H9 (cell line): ENCODE measurements around the gene IDUA. TPM values are rescaled to one million over a fixed set of nuclear protein-coding genes. Genes with fewer than 3 reads are reported as not detected.

Experiments
- DNase-seq: peaks from one replicate; pipeline ENCODE4 v3.0.0-alpha.2; 2017
- H2AFZ ChIP-seq: one replicate; pipeline ENCODE4 v1.6.1; 2013; ENCODE audit warnings: mild to moderate bottlenecking, low read length, control low read depth, moderate library complexity
- H2AK5ac ChIP-seq: 2 replicates; pipeline ENCODE4 v1.6.1; 2013; ENCODE audit warnings: low read length, control low read depth, mixed read lengths; ENCODE audit not compliant: insufficient read length
- H2BK120ac ChIP-seq: one replicate; pipeline ENCODE4 v1.6.1; 2013; ENCODE audit warnings: low read depth, mild to moderate bottlenecking, low read length, control low read depth, inconsistent platforms; ENCODE audit not compliant: poor library complexity, severe bottlenecking
- H2BK12ac ChIP-seq: 2 replicates; pipeline ENCODE4 v1.6.1; 2013; ENCODE audit warnings: low read length, control low read depth, mixed read lengths, low read depth; ENCODE audit not compliant: insufficient read length
- H2BK15ac ChIP-seq: 2 replicates; pipeline ENCODE4 v1.6.1; 2013; ENCODE audit warnings: low read depth, low read length, control low read depth
- H2BK20ac ChIP-seq: one replicate; pipeline ENCODE4 v1.6.1; 2013; ENCODE audit warnings: low read depth, mild to moderate bottlenecking, low read length, control low read depth, inconsistent platforms; ENCODE audit not compliant: poor library complexity, severe bottlenecking
- H2BK5ac ChIP-seq: 2 replicates; pipeline ENCODE4 v1.6.1; 2013; ENCODE audit warnings: low read length, control low read depth, mixed read lengths; ENCODE audit not compliant: insufficient read length
- H3K14ac ChIP-seq: 2 replicates; pipeline ENCODE4 v1.6.1; 2013; ENCODE audit warnings: low read length, control low read depth; ENCODE audit not compliant: insufficient read depth
- H3K18ac ChIP-seq: 2 replicates; pipeline ENCODE4 v1.6.1; 2013; ENCODE audit warnings: low read depth, mild to moderate bottlenecking, mixed read lengths, low read length, control low read depth; ENCODE audit not compliant: insufficient read length
- H3K23ac ChIP-seq: 2 replicates; pipeline ENCODE4 v1.6.1; 2013; ENCODE audit warnings: low read length, control low read depth, mixed read lengths, low read depth; ENCODE audit not compliant: insufficient read length
- H3K23me2 ChIP-seq: 2 replicates; pipeline ENCODE4 v1.6.1; 2013; ENCODE audit warnings: low read depth, mild to moderate bottlenecking, mixed read lengths, low read length, control low read depth; ENCODE audit not compliant: insufficient read length, poor library complexity, severe bottlenecking
- H3K27ac ChIP-seq: 2 replicates; pipeline ENCODE4 v1.5.1; 2013; ENCODE audit warnings: low read length, control low read depth, mixed read lengths, low read depth; ENCODE audit not compliant: insufficient read length
- H3K27me3 ChIP-seq: 2 replicates; pipeline ENCODE4 v1.6.1; 2013; ENCODE audit warnings: low read length, control low read depth, inconsistent platforms; ENCODE audit not compliant: insufficient read depth
- H3K4ac ChIP-seq: 2 replicates; pipeline ENCODE4 v1.6.1; 2013; ENCODE audit warnings: low read depth, mild to moderate bottlenecking, control low read depth, inconsistent platforms, low read length, moderate library complexity
- H3K4me1 ChIP-seq: 2 replicates; pipeline ENCODE4 v1.6.1; 2013; ENCODE audit warnings: low read length, control low read depth, inconsistent platforms; ENCODE audit not compliant: insufficient read depth
- H3K4me2 ChIP-seq: 2 replicates; pipeline ENCODE4 v1.6.1; 2013; ENCODE audit warnings: low read length, control low read depth, mixed read lengths; ENCODE audit not compliant: insufficient read length, insufficient read depth
- H3K56ac ChIP-seq: 2 replicates; pipeline ENCODE4 v1.6.1; 2013; ENCODE audit warnings: low read depth, mild to moderate bottlenecking, mixed read lengths, low read length, control low read depth; ENCODE audit not compliant: insufficient read length
- H3K79me1 ChIP-seq: 2 replicates; pipeline ENCODE4 v1.6.1; 2013; ENCODE audit warnings: low read depth, mild to moderate bottlenecking, moderate library complexity, low read length, control low read depth, inconsistent platforms; ENCODE audit not compliant: insufficient read depth, poor library complexity, severe bottlenecking
- H3K79me2 ChIP-seq: 2 replicates; pipeline ENCODE4 v1.6.1; 2013; ENCODE audit warnings: low read length, control low read depth, inconsistent platforms; ENCODE audit not compliant: insufficient read depth
- H3K9ac ChIP-seq: 2 replicates; pipeline ENCODE4 v1.6.1; 2013; ENCODE audit warnings: low read length, control low read depth, mixed read lengths; ENCODE audit not compliant: insufficient read length; ENCODE audit errors: extremely low read depth
- H3K9me3 ChIP-seq: one replicate; pipeline ENCODE4 v1.6.1; 2013; ENCODE audit warnings: low read depth, low read length, inconsistent platforms; ENCODE audit not compliant: control insufficient read depth
- H3T11ph ChIP-seq: one replicate; pipeline ENCODE4 v1.6.1; 2013; ENCODE audit warnings: mild to moderate bottlenecking, low read length, control low read depth, inconsistent platforms
- H4K20me1 ChIP-seq: one replicate; pipeline ENCODE4 v1.6.1; 2013; ENCODE audit not compliant: control insufficient read depth, insufficient read length, insufficient read depth
- H4K5ac ChIP-seq: 2 replicates; pipeline ENCODE4 v1.6.1; 2013; ENCODE audit warnings: low read depth, mild to moderate bottlenecking, mixed read lengths, low read length, control low read depth; ENCODE audit not compliant: insufficient read length
- H4K8ac ChIP-seq: replicated peaks from 2 replicates; pipeline ENCODE4 v1.6.1; 2013; ENCODE audit warnings: low read length, control low read depth, mixed read lengths, low read depth; ENCODE audit not compliant: insufficient read length
- H4K91ac ChIP-seq: 2 replicates; pipeline ENCODE4 v1.6.1; 2013; ENCODE audit warnings: low read depth, mild to moderate bottlenecking, moderate library complexity, mixed read lengths, low read length, control low read depth; ENCODE audit not compliant: insufficient read length
- H3K27ac Mint-ChIP-seq, 3 experiments: 2 replicates in 2 of 3; 3 replicates in 1 of 3; pipeline ENCODE4 v1.8.0; 2020 to 2021; ENCODE audit warnings: mixed read lengths in 3 of 3, mild to moderate bottlenecking in 1 of 3, moderate library complexity in 1 of 3
- H3K27me3 Mint-ChIP-seq: 2 replicates; pipeline ENCODE4 v1.8.0; 2021; ENCODE audit warnings: low read depth, mild to moderate bottlenecking, moderate library complexity, mixed read lengths
- H3K36me3 Mint-ChIP-seq, 3 experiments: 2 replicates in 2 of 3; 3 replicates in 1 of 3; pipeline ENCODE4 v1.8.0; 2020 to 2021; ENCODE audit warnings: low read depth in 3 of 3, mixed read lengths in 3 of 3; ENCODE audit not compliant: insufficient read depth in 1 of 3
- H3K4me1 Mint-ChIP-seq, 2 experiments: 2 replicates each; pipeline ENCODE4 v1.8.0; 2020; ENCODE audit warnings: mixed read lengths in 2 of 2
- H3K4me3 Mint-ChIP-seq, 2 experiments: 2 replicates in 1 of 2; 3 replicates in 1 of 2; pipeline ENCODE4 v1.8.0; 2020 to 2021; ENCODE audit warnings: mild to moderate bottlenecking in 2 of 2, mixed read lengths in 2 of 2, moderate library complexity in 1 of 2
- H3K9me3 Mint-ChIP-seq, 2 experiments: 2 replicates in 1 of 2; 3 replicates in 1 of 2; pipeline ENCODE4 v1.8.0; 2020; ENCODE audit warnings: mild to moderate bottlenecking in 2 of 2, mixed read lengths in 2 of 2, moderate library complexity in 1 of 2
- CTCF ChIP-seq: fragments of 200-600 bp; sonication (generic); conservative IDR thresholded peaks from 3 replicates; pipeline ENCODE4 v1.8.0; 2021; ENCODE audit warnings: antibody characterized with exemption, mild to moderate bottlenecking
- WGBS: extraction: QIAGEN DNeasy Blood & Tissue Kit; methylation state at CpG from one replicate; pipeline ENCODE4 v1.1.7; 2013; ENCODE audit warnings: missing lambda C conversion rate, low lambda C conversion rate, mixed read lengths; ENCODE audit not compliant: insufficient read length; ENCODE audit errors: extremely low coverage; 5-methylcytosine and 5-hydroxymethylcytosine counted together
- total RNA-seq: library from RNA; stranded (reverse); gene quantifications from 2 replicates; pipeline ENCODE4 v1.2.1, GENCODE V29; 2021

The IDUA gene
- total RNA-seq, 1 experiment from 2014 or later = 14.5 TPM

GRCh38 chr4:1040344-1041146 lies 53.7 kb downstream of the IDUA start:
- peaks cover 13% of the 10 kb centered on the region for H3K27me3 Mint-ChIP-seq

More at GRCh38 chr4:1040344-1041146, 53.7 kb downstream of the IDUA start:
- no peak overlapping the region for H3T11ph ChIP-seq
- H3K27ac ChIP-seq = no peak overlapping the region
- H2BK5ac ChIP-seq = no peak overlapping the region
- peaks cover 6 to 24% of the 10 kb centered on the region in 2 experiments for H3K4me1 Mint-ChIP-seq
- WGBS = no CpG with 5 or more reads among the region's 21 CpGs
- no peak overlapping the region for H4K8ac ChIP-seq
- no peak overlapping the region for H2AK5ac ChIP-seq
- no peak overlapping the region; a peak in 1 of 7 replicates for H3K27ac Mint-ChIP-seq
- H3K56ac ChIP-seq = no peak overlapping the region
- TF ChIP-seq CTCF = no peak
- H3K18ac ChIP-seq = no peak overlapping the region
- no peaks in the 10 kb centered on the region; the same call in 1 of the 2 replicates for H3K4me1 ChIP-seq
- no peaks in the 10 kb centered on the region for H4K20me1 ChIP-seq
- peaks cover 4% of the 10 kb centered on the region for H3K23me2 ChIP-seq
- no peak overlapping the region for H4K91ac ChIP-seq
- H3K36me3 Mint-ChIP-seq = no peaks in the 10 kb centered on the region
- no peaks in the 10 kb centered on the region; the same call in 1 of the 2 replicates for H3K27me3 ChIP-seq
- no peaks in the 10 kb centered on the region for H3K79me2 ChIP-seq
- no peak overlapping the region for H3K9ac ChIP-seq
- H4K5ac ChIP-seq = no peak overlapping the region
- H3K4me2 ChIP-seq = no peak overlapping the region
- no peak overlapping the region for H2BK120ac ChIP-seq
- H3K23ac ChIP-seq = no peak overlapping the region
- H3K14ac ChIP-seq = no peak overlapping the region
- no peaks in the 10 kb centered on the region; a peak in 2 of 5 replicates for H3K9me3 Mint-ChIP-seq
- H2BK12ac ChIP-seq = no peak overlapping the region
- DNase-seq = no peak
- no peak overlapping the region for H3K4me3 Mint-ChIP-seq
- no peaks in the 10 kb centered on the region for H3K9me3 ChIP-seq
- no peak overlapping the region for H2BK15ac ChIP-seq
- no peak overlapping the region for H2BK20ac ChIP-seq
- H3K4ac ChIP-seq = no peak overlapping the region
- H2AFZ ChIP-seq = no peak overlapping the region
- H3K79me1 ChIP-seq = no peaks in the 10 kb centered on the region
